Pons (tissue), 1 donor: ENCODE results near the gene B4GALT5.

Source experiments
- DNase-seq: peaks from one replicate; pipeline ENCODE4 v3.0.0-alpha.2; 2016; ENCODE audit warnings: low spot score

B4GALT5 gene

DNA sequence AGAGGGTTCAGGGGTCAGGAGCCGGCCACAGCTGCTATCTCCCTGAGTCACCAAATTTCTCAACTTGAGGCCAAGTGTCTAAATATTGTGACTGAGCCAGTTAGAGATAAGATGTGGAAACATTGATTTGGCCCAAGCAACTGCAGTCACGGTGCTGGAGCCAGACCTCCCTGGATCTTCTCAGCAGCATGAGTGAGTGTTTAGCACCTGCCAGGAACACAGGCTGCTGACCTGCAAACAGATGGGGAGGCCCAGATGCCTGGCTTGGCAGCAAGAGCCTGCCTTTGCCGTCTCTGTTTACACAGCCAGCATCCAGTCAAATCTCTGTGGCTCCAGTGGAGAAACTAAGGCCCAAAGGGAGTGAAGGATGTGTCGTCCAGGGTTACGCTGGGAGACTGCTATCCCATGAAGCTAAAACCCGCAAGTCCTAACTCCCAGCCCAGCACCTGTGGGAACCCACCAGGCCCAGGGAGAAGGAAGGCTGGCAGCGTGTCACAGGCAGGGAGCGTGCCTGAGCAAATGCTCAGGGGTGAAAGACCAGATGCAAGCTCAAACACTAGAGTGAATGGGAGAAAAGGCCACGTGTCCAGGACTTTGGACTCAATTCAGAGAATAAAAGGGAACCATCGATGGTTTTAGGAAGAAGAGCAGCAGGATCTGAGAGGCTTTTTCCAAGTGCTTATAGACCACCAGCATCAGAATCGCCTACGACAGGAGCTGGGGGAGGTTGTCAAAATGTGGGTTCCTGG is 129.8 kb downstream of the B4GALT5 start:
- DNase-seq, result no peak

DNA sequence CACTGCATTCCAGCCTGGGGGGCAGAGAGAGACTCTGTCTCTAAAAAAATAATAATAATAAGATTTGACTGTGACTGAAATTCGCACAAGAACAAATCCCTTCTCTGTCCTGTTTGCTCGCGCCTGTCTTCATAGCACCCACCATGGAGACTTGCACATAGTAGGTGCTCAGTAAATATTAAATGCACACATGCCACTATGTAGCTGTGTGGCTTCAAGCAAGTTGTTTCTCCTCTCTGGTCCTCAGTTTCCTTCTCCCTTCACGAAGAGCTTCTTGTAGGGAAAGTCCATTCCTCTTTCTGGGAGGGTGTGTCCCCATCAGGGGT is 130.4 kb downstream of the B4GALT5 start:
- no peak for DNase-seq
